GM18520 (cell line): ENCODE data around the gene ZNF862.

ENCODE experiments used
- ATAC-seq: cut with Tn5 transposase; IDR thresholded peaks from one replicate; pipeline ENCODE4 v1.9.1; 2021; ENCODE audit not compliant: unreplicated experiment

ZNF862 gene

GRCh38 chr7:149809215-149809614 is 29.0 kb upstream of the ZNF862 start:
- ATAC-seq, result no peak

GRCh38 chr7:149811221-149811620 is 27.0 kb upstream of the ZNF862 start:
- no peak for ATAC-seq

GRCh38 chr7:149811831-149812490 is 26.2 kb upstream of the ZNF862 start:
- no peak for ATAC-seq

- ATAC-seq, result no peak
These were observed 24.7 kb upstream of the ZNF862 start for GRCh38 chr7:149813254-149814035.

GRCh38 chr7:149814494-149814893 is 23.7 kb upstream of the ZNF862 start:
- ATAC-seq, result no peak

GRCh38 chr7:149815121-149815520 is 23.1 kb upstream of the ZNF862 start:
- no peak for ATAC-seq

GRCh38 chr7:149815661-149816266 is 22.4 kb upstream of the ZNF862 start:
- no peak for ATAC-seq

GRCh38 chr7:149816267-149816751 is 21.9 kb upstream of the ZNF862 start:
- no peak for ATAC-seq

- ATAC-seq, result no peak
These were observed 21.4 kb upstream of the ZNF862 start for GRCh38 chr7:149816794-149817193.

- no peak for ATAC-seq
These were observed 20.8 kb upstream of the ZNF862 start for GRCh38 chr7:149817301-149817771.

- ATAC-seq, result no peak
These were observed 20.2 kb upstream of the ZNF862 start for GRCh38 chr7:149817836-149818535.

- no peak for ATAC-seq
These were observed 19.7 kb upstream of the ZNF862 start for GRCh38 chr7:149818536-149818840.

- ATAC-seq, result no peak
These were observed 18.8 kb upstream of the ZNF862 start for GRCh38 chr7:149819141-149819960.

GRCh38 chr7:149819961-149820340 is 18.2 kb upstream of the ZNF862 start:
- ATAC-seq, result no peak

GRCh38 chr7:149820622-149821190 is 17.5 kb upstream of the ZNF862 start:
- no peak for ATAC-seq

GRCh38 chr7:149821191-149822148 is 16.7 kb upstream of the ZNF862 start:
- ATAC-seq, result no peak

GRCh38 chr7:149822353-149822943 is 15.7 kb upstream of the ZNF862 start:
- ATAC-seq, result no peak

GRCh38 chr7:149823191-149823630 is 15.0 kb upstream of the ZNF862 start:
- no peak for ATAC-seq
